Ishikawa (cell line): ENCODE data around the gene FASTK.
A peak's percentile ranks its signal among the peaks of the same experiment; 100 is the strongest.

Experiments used
- CEBPB ChIP-seq: IDR thresholded peaks from 2 replicates; pipeline ENCODE4 v1.6.1; 2012
- CREB1 ChIP-seq: IDR thresholded peaks from 2 replicates; pipeline ENCODE4 v1.6.1; 2012; ENCODE audit warnings: low read depth
- EP300 ChIP-seq: IDR thresholded peaks from 2 replicates; pipeline ENCODE4 v1.6.1; 2012; ENCODE audit warnings: borderline replicate concordance
- FOXM1 ChIP-seq: IDR thresholded peaks from 2 replicates; pipeline ENCODE4 v1.6.1; 2012; ENCODE audit warnings: low read depth, borderline replicate concordance
- NFIC ChIP-seq: IDR thresholded peaks from 2 replicates; pipeline ENCODE4 v1.6.1; 2012
- RAD21 ChIP-seq: IDR thresholded peaks from 2 replicates; pipeline ENCODE4 v1.6.1; 2012; ENCODE audit warnings: low read depth
- TAF1 ChIP-seq: IDR thresholded peaks from 2 replicates; pipeline ENCODE4 v1.6.1; 2012; ENCODE audit warnings: low read depth, mild to moderate bottlenecking
- TCF12 ChIP-seq: IDR thresholded peaks from 2 replicates; pipeline ENCODE4 v1.6.1; 2012; ENCODE audit warnings: low read depth
- TEAD4 ChIP-seq: IDR thresholded peaks from 2 replicates; pipeline ENCODE4 v1.6.1; 2012
- ZBTB7A ChIP-seq: IDR thresholded peaks from 2 replicates; pipeline ENCODE4 v1.6.1; 2012; ENCODE audit warnings: low read depth
- TF ChIP-seq, protein P1 (sequence below): IDR thresholded peaks from 2 replicates; pipeline ENCODE4 v1.6.1; 2012; ENCODE audit warnings: low read depth, mild to moderate bottlenecking
- TF ChIP-seq, protein P2 (sequence below): IDR thresholded peaks from 2 replicates; pipeline ENCODE4 v1.6.1; 2012
- TF ChIP-seq, protein P3 (sequence below): IDR thresholded peaks from 2 replicates; pipeline ENCODE4 v1.6.1; 2012

FASTK gene

DNA sequence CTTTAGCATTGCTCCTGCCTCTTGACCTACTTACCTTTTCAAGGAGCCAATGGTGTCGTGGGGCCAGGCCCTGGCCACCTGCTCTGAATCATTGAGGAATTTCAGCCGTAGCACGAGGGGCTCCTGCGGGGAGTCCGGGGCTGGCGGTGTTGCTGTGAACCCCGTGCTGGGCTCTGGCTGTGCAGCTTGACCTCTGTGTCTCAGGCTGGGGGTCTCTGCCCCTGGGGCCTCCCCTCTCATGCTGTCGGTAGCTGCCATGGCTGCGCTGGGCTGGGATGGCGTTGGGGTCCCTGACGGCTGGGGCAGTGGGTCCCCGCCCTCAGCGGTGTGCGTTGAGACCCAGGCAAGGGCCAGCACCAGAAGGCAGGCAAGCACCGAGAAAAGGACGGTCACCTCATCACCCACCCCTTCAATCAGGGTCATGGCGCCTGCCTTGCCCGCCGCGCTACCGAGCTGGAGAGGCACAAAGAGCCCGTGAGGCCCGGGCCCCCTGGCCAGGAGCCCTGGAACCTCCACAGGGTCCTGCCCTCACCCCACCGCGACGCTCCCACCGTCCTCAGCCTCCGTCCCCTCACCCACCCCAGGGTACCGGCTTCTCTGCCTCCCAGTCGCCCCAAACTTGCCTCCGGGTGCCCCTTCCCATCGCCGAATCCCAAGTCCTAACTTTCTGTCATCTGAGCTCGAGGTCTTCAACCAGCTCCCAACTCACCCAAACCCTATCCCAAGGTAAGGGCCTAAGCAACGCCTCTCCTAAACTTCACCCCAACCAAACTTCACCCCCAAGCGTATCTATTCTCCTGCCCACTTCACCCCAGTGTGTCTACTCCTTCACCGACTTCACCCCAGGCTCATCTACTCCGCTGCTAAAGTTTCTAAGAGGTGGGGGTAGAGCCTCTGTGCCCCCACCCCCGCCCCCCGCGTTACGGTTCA, 1.8 kb upstream of the FASTK start:
- TF ChIP-seq RAD21 = no peak
- TF ChIP-seq, protein P1, sequence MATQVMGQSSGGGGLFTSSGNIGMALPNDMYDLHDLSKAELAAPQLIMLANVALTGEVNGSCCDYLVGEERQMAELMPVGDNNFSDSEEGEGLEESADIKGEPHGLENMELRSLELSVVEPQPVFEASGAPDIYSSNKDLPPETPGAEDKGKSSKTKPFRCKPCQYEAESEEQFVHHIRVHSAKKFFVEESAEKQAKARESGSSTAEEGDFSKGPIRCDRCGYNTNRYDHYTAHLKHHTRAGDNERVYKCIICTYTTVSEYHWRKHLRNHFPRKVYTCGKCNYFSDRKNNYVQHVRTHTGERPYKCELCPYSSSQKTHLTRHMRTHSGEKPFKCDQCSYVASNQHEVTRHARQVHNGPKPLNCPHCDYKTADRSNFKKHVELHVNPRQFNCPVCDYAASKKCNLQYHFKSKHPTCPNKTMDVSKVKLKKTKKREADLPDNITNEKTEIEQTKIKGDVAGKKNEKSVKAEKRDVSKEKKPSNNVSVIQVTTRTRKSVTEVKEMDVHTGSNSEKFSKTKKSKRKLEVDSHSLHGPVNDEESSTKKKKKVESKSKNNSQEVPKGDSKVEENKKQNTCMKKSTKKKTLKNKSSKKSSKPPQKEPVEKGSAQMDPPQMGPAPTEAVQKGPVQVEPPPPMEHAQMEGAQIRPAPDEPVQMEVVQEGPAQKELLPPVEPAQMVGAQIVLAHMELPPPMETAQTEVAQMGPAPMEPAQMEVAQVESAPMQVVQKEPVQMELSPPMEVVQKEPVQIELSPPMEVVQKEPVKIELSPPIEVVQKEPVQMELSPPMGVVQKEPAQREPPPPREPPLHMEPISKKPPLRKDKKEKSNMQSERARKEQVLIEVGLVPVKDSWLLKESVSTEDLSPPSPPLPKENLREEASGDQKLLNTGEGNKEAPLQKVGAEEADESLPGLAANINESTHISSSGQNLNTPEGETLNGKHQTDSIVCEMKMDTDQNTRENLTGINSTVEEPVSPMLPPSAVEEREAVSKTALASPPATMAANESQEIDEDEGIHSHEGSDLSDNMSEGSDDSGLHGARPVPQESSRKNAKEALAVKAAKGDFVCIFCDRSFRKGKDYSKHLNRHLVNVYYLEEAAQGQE = no peak
- TF ChIP-seq TEAD4 = no peak
- TF ChIP-seq, protein P2, sequence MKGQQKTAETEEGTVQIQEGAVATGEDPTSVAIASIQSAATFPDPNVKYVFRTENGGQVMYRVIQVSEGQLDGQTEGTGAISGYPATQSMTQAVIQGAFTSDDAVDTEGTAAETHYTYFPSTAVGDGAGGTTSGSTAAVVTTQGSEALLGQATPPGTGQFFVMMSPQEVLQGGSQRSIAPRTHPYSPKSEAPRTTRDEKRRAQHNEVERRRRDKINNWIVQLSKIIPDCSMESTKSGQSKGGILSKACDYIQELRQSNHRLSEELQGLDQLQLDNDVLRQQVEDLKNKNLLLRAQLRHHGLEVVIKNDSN = no peak
- TF ChIP-seq, protein P3, sequence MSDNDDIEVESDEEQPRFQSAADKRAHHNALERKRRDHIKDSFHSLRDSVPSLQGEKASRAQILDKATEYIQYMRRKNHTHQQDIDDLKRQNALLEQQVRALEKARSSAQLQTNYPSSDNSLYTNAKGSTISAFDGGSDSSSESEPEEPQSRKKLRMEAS = no peak
- TF ChIP-seq CEBPB = no peak

DNA sequence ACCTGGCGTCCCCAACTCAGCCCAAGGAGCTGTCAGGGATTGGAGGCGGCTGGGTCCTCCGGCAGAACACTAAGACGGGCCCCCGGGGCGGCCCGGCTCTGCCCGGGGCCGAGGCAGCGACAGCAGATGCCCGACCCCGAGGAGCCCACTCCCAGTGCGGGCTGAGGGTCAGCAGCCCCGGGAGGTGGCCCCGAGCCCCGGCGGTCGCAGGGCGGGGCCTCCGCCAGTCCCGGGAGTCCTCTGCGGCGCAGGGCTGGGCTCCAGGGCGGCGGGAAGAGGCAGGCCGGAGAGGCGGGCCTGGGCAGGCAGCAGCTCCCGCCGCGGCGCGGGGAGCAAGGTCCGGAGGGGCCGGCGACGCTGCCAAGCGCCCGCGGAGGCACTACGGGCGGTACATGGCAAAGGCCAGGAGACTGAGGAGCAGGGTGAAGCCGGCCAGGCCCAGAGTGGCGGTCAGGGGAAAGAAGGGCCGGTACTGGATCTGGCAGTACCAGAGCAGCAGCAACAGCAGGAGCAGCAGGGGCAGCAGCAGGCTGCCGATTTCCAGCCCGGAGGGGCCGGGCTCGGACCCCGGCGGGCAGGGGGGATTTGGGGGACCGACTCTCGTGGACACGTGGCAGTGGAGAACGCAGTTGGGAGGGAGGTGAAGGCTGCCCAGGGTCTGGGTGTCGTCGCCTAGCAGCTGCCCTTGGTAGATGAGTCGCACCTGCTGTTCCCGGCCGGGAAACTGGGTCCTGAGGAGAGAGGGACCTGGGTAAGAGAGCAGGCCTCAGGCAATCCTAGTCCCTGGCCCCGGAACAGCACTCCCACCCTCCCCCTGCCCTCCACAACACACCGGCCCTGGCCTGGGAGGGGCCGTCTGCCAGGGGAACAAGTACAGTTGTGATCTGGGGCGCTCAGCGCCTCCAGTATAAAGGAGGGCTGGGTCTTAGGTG, 827 bp upstream of the FASTK start:
- TF ChIP-seq FOXM1 = no peak
- peak; percentile 69 for TF ChIP-seq ZBTB7A

DNA sequence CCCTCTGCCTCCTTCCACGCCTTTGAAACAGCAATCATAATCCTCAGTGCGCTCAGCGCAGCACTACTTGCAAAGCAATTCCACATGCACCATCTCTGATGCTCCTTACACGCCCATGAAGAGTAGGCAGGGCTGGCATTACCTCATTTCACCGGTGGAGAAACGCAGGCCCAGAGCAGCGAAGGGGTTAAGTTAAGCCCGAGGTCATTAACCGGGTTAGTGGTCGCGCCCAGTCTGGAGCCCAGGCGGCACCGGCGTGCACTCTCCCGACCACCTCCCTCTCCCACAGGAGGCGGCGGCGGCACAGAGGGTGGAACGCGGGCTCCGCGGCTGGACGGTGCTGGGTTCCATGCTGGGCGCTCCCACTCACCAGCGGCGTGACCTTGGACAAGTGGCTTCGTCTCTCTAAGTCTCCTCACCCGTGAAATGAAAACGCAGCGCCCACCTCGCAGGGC, 515 bp downstream of the FASTK start:
- TF ChIP-seq, protein P3 = peak; percentile 29; the same call in 1 of the 2 replicates
- TF ChIP-seq, protein P1 = no peak
- TF ChIP-seq, protein P2 = no peak
- TF ChIP-seq NFIC (no peak), FOXM1 (no peak), CEBPB (no peak)

DNA sequence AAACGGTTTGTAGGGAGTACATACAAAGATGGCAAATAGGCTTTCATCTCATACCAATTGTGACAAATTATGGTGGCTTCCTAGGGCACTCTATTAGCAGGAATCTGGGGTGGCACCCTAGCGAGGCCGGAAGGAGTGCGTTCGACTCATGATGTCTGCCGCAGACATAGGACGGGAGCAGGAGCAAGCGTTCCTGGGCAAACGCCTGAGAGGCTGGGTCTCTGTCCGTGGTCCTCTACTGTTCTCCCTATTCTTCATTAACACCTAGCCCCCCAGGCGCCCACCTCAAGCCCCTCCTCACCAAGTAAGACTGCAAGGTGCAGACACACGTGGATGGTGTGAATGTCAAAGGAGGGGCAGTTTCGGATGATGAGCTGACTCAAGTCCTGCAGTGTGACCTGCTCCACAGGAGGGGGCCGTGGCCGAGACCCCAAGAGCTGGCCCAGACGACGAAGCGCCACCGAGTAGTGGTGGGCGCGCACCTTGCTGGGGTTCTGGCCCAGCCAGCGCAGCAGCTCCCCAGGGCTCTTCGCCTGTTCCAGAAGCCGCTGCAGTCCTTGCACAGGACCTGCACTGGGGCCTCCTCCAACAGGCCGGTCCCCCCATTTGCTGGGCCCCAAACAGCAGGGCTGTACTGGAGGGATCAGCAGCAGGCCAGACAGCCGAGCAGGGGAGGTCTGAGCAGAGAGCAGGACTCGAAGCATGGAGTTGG, 1.3 kb downstream of the FASTK start:
- TF ChIP-seq FOXM1 (no peak), ZBTB7A (no peak), CREB1 (no peak), EP300 (no peak), TCF12 (no peak), TAF1 (no peak), CEBPB (no peak)
- TF ChIP-seq, protein P2 = no peak
- TF ChIP-seq, protein P3 = no peak
